WERI-Rb-1 (cell line): Measurements from ENCODE around the gene PTPRD.

ENCODE experiments used
- DNase-seq: peaks from one replicate; pipeline ENCODE4 v3.0.0-alpha.2; 2020
- H3K27ac ChIP-seq: fragments of 250-450 bp; sonication (Bioruptor Pico); 2 replicates; pipeline ENCODE4 v1.5.1; 2020; ENCODE audit warnings: mild to moderate bottlenecking, moderate library complexity
- H3K27me3 ChIP-seq: fragments of 250-450 bp; sonication (Bioruptor Pico); 2 replicates; pipeline ENCODE4 v1.5.1; 2021; ENCODE audit warnings: mild to moderate bottlenecking, low read depth, moderate library complexity; ENCODE audit not compliant: insufficient read depth, severe bottlenecking
- H3K36me3 ChIP-seq: fragments of 250-450 bp; sonication (Bioruptor Pico); 2 replicates; pipeline ENCODE4 v1.5.1; 2020; ENCODE audit warnings: mild to moderate bottlenecking, moderate library complexity
- H3K4me3 ChIP-seq: 2 replicates; pipeline ENCODE4 v1.5.1; 2011; ENCODE audit warnings: low read depth, mild to moderate bottlenecking, control low read depth, low read length
- H3K9me3 ChIP-seq: fragments of 250-450 bp; sonication (Bioruptor Pico); 2 replicates; pipeline ENCODE4 v1.5.1; 2021; ENCODE audit warnings: mild to moderate bottlenecking, moderate library complexity; ENCODE audit not compliant: severe bottlenecking
- TF ChIP-seq, protein P1 (sequence below): IDR thresholded peaks from 2 replicates; pipeline ENCODE4 v1.5.1; 2011; ENCODE audit warnings: low read depth, mild to moderate bottlenecking, control low read depth, inconsistent platforms, low read length

Gene PTPRD

DNA sequence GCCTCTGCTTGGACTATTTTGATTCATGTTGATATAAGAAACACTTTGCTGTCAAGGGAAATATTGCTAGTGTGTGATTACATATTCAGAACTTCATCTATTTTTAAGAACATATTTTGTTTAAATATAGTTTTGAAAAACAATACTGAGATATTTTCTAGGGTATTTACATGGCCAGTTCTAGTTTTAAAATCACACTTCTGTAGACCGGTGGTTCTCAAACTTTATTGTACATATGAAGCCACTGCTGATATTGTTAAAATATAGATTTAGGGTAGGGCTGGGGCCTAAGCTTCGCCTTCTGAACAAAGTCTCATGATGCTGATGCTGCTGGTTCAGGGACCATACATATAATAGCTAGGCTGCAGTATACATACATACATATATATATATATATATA lies 1000.0 kb downstream of the PTPRD start:
- Histone ChIP-seq H3K4me3 (no peak overlapping the region), H3K9me3 (no peaks in the 10 kb centered on the region), H3K27ac (no peak overlapping the region), H3K36me3 (no peaks in the 10 kb centered on the region), H3K27me3 (no peaks in the 10 kb centered on the region)
- DNase-seq = no peak
- TF ChIP-seq, protein P1, sequence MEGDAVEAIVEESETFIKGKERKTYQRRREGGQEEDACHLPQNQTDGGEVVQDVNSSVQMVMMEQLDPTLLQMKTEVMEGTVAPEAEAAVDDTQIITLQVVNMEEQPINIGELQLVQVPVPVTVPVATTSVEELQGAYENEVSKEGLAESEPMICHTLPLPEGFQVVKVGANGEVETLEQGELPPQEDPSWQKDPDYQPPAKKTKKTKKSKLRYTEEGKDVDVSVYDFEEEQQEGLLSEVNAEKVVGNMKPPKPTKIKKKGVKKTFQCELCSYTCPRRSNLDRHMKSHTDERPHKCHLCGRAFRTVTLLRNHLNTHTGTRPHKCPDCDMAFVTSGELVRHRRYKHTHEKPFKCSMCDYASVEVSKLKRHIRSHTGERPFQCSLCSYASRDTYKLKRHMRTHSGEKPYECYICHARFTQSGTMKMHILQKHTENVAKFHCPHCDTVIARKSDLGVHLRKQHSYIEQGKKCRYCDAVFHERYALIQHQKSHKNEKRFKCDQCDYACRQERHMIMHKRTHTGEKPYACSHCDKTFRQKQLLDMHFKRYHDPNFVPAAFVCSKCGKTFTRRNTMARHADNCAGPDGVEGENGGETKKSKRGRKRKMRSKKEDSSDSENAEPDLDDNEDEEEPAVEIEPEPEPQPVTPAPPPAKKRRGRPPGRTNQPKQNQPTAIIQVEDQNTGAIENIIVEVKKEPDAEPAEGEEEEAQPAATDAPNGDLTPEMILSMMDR = no peak

DNA sequence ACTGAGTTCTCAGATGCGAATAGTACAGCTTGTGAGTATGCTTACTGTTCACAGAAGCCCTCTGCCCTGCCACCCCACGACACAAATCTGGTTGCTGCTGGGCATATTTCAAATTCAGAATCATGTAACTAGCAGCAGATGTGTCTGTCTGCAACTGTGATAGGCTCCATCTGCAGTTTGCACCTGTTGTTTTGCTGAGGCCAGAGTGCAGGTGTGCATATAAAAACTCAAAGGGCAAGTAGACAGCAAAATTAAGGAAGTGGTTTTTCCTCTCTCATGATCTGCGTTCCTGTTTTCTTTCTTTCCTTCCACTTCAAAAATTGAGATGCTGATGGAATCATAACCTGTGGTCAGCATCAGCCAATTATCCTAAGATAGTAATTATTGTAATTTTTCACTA lies 1000.5 kb downstream of the PTPRD start:
- H3K9me3 ChIP-seq = no peaks in the 10 kb centered on the region
- TF ChIP-seq, protein P1 = no peak
- H3K4me3 ChIP-seq = no peak overlapping the region
- H3K27me3 ChIP-seq = no peaks in the 10 kb centered on the region
- no peaks in the 10 kb centered on the region for H3K36me3 ChIP-seq
- H3K27ac ChIP-seq = no peak overlapping the region
- DNase-seq = no peak

DNA sequence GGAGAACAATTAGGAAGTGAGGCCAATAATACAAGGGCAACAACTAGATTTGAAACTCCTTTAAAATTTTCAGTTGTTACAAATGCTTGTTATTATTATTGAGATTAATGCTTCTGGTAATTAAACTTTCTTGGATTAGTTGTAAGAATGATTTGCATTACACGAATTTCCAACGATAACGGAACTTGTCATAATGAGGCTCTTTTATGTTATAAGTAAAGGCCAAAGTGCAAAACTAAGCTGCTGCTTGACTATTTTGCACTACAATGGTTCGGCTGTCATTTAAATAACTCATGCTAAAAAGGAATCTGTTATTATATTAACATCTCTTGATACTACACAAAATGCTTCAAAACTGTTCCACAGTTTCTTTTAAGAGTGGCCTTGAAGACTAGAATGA lies 1007.1 kb downstream of the PTPRD start:
- Histone ChIP-seq H3K27me3 (no peaks in the 10 kb centered on the region), H3K4me3 (no peak overlapping the region), H3K36me3 (no peaks in the 10 kb centered on the region), H3K27ac (no peak overlapping the region), H3K9me3 (no peaks in the 10 kb centered on the region)
- DNase-seq = no peak
- TF ChIP-seq, protein P1 = no peak

DNA sequence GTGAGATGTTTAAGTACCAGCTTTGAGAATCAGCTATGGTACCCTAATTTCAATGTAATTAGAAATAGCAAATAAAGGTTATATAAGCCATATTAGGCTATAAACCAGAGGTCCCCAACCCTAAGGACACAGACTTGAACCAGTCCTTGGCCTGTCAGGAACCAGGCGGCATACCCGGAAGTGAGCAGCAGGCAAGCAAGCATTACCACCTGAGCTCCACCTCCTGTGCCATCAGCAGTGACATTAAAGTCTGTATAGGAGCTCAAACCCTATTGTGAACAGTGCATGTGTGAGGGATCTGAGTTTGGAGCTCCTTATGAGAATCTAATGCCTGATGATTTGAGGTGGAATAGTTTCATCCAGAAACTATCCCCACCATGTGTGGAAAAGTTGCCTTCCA lies 1009.5 kb downstream of the PTPRD start:
- Histone ChIP-seq H3K4me3 (no peak overlapping the region), H3K36me3 (no peaks in the 10 kb centered on the region), H3K9me3 (no peaks in the 10 kb centered on the region), H3K27me3 (no peaks in the 10 kb centered on the region), H3K27ac (no peak overlapping the region)
- no peak for DNase-seq
- TF ChIP-seq, protein P1 = no peak

- no peak overlapping the region for H3K27ac ChIP-seq
- TF ChIP-seq, protein P1 = 0 out of 2 replicates have a peak, but pooled peaks have one; percentile 7
- DNase-seq = no peak
- H3K36me3 ChIP-seq = no peaks in the 10 kb centered on the region
- no peaks in the 10 kb centered on the region for H3K27me3 ChIP-seq
- no peaks in the 10 kb centered on the region for H3K9me3 ChIP-seq
- no peak overlapping the region for H3K4me3 ChIP-seq
Observed at GRCh38 chr9:9598723-9599122, 1014.1 kb downstream of the PTPRD start.

GRCh38 chr9:9592104-9592503 lies 1020.7 kb downstream of the PTPRD start:
- no peaks in the 10 kb centered on the region for H3K27me3 ChIP-seq
- no peaks in the 10 kb centered on the region for H3K36me3 ChIP-seq
- no peak overlapping the region for H3K27ac ChIP-seq
- TF ChIP-seq, protein P1 = no peak
- H3K9me3 ChIP-seq = no peaks in the 10 kb centered on the region
- H3K4me3 ChIP-seq = no peak overlapping the region
- DNase-seq = no peak
